CD4-positive, alpha-beta T cell treated with Interferon alpha-2 for 1 hour (primary cell): ENCODE measurements around the gene ZCCHC24.

Experiments used
- DNase-seq, 2 donors: peaks; one replicate each; pipeline ENCODE4 v3.0.0-alpha.2; 2020 to 2022

ZCCHC24 gene

DNA sequence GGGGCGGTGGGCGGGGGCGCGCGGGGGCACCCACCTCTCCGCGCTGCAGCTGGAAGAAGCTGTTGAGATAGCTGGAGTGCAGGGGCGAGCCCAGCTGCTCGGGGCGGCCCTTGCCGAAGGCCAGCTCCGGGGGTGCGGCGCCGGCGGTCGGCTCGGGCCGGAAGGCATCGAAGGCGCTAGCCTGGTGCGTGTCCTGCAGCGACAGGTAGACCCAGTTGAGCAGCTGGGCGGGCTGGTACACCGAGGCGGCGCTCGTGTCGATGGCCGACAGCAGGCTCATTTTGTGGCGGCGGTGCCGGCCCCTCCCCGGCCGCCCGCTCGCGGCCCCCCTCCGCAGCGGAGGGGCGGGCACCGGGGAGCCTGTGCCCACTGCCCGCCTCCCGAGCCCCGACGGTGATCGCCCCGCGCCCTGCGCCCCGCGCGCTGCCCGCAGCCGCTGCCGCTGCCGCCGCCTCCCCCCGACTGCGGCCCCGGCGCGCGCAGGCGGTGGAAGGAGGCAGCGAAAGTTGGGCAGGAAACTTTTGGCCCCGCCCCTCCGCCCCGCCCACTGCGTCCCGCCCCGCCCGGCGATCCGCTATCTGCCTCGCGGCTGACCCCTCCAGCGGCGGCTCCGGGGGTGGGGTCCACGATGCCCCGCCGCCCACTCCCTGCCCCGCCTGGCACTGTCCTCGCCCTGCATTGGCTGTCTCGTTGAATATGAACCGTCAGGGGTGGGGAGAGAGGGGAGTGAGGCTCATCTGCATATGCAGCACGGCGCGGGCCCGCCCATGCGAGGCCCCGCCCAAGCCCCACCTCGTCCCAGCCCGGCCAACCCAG, at the start of gene ZCCHC24:
TSS of gene ZCCHC24 (minus strand) at position 464 of the 816 bp plus-strand sequence. CDS start at position 280, 184 bp downstream.
- peak; percentile 98 for DNase-seq

DNA sequence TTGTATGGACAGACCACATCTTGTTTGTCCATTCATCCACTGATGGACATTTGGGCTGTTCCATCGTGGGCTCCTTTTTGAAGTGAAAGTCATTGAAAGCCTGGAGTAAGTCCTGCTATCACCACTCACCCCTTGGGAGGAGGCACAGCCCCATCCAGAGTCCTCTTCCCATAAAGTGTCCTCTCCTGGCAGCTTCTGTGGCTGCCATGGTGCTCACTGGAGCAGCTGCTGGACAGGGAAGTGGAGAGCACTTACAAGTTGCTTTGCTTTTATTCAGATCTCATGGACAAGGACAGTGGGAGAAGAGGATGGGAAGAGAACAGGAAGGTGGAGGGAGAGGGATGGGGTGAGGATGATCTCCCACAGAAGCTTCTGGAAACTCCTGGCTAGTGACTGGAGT, 48.4 kb upstream of the ZCCHC24 start:
- no peak for DNase-seq

- DNase-seq = no peak
Measured at GRCh38 chr10:79492839-79493238, 47.4 kb upstream of the ZCCHC24 start.

DNA sequence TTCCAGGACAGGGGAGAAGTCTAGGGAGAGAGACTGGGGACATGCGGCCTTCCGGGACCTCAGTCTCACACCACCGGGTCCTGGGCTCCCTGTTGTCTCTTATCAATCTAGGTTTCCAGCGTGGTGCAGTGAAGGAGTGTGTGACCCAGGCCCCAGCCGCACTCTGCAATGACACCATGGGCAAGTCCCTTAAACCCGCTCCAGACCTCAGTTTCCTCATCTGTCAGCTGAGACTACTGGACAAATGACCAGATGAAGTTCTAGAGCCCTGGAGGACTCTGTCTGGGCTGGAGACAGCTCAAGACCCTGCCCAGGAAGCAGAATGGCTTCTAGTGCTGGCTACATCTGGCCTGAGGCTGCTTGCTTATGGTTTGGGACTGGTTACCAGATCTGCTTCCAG, 46.8 kb upstream of the ZCCHC24 start:
- DNase-seq = no peak

GRCh38 chr10:79491143-79491835, 45.9 kb upstream of the ZCCHC24 start:
- no peak for DNase-seq

DNA sequence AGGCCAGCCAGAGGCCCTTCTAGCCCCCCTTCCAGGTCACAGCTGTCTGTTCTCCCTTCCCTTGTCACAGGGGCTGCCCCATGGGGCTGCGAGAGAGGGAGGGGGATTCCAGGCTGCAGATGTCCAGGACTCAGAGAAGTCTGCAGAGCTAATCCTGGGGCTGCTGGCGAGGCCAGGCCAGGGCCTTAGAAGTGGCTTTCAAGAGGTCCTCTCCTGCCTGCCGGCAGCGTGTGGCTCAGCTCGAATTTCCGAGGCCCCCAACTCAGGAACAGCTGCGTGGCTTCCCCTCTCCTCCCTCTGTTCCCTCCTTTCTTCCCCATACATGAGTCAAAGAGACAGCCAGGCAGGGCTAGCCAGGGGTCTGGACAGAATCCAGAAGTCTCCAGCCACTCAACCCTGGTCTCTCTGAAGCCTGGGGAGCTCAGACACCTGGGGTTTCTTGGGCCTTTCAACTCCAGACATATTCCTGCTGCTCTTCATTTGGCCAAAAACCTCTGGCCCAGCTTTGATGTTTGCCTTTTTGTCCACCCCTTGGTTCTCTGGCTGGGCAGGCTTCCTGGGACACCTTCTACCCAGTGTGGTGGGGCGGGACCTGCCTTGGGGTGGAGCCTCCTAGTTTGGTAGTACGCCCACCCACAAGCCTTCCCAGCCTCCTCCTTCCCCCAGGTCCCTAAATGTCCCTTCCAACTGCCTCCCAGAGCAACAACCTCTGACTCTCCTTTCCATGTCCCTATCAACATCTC, 45.1 kb upstream of the ZCCHC24 start:
- DNase-seq = no peak

DNA sequence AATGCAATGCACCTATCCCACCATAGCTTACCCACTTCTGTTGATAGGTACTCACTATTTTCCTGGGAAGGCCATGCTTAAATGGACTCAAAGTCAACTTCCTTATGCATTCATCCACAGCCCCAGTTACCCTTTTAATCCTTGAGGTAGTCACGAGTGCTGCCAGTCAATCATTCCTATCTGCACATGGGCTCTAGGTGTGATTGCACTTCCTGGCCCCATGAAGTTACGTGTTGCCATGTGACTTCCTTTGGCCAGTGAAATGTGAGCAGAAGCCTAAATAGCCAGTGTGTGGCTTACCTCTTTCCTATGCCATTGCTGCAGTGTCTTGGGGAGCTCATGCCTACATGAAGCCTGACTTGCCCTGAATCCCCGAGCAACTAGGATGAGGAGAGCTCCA, 43.4 kb upstream of the ZCCHC24 start:
- no peak for DNase-seq

GRCh38 chr10:79488336-79488735, 42.9 kb upstream of the ZCCHC24 start:
- no peak for DNase-seq

- DNase-seq = peak; percentile 19 to 22
Measured at GRCh38 chr10:79487296-79488194, 42.1 kb upstream of the ZCCHC24 start.

- no peak for DNase-seq
Measured at GRCh38 chr10:79484476-79484875, 39.1 kb upstream of the ZCCHC24 start.

- DNase-seq = no peak
Measured at GRCh38 chr10:79483948-79484347, 38.5 kb upstream of the ZCCHC24 start.

GRCh38 chr10:79483299-79483698, 37.9 kb upstream of the ZCCHC24 start:
- DNase-seq = no peak

DNA sequence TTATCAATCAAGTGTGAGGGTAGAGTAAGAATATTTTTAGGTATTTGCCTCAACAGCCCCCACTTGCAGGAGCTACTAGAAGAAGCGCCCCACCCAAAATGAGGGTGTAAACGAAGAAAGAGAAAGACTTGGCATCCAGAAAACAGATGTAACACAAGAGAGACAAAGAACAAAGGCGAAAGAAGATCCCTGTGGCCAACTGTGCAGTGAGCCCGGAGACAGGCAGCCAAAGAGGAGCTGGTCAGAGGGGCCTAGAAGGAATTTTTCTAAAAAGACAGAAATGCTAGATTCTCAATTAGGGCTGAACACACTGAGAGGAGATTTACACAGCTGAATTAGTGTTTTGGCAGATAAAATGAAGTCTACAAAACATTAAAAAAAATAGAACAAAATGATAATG, 37.3 kb upstream of the ZCCHC24 start:
- no peak for DNase-seq

GRCh38 chr10:79482304-79482703, 36.9 kb upstream of the ZCCHC24 start:
- no peak for DNase-seq

GRCh38 chr10:79479283-79479909, 34.0 kb upstream of the ZCCHC24 start:
- DNase-seq = no peak

DNA sequence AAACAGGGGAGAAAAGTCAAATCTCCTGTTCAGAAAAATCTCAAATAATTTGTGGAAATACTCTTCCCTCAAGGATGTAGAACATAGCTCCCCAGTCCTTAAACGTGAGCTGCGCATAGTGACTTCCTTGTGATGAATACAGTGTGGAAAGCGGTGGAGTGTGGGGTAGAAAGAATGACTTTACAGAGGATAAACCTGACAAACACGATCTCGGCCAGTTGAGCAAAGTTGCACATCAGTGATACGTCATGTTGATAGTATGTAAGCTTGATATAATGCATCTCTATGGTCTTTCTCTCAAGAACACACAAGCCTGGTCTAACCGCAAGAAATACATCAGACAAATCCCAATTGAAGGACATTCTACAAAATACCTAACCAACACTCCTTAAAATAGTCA, 32.0 kb upstream of the ZCCHC24 start:
- DNase-seq = no peak

- no peak for DNase-seq
Measured at GRCh38 chr10:79476645-79477044, 31.2 kb upstream of the ZCCHC24 start.

DNA sequence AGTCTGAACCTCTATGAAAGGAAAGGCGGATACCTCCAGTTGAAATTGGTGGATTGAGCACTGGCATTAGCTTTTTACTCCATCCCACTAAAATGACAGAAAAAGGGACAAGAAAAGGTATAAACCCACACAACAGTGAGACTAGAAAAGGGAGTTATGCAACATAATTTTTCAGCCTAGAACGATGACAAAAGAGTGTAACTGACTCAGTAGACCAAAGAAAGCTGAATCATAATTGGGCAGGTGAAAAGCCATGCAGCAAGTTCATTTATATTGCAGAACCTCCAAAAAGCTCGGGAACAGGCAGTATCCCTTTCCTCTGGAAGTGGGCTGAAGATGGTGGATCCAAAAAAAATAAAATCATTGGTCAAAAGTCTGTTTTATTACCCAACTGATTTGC, 30.5 kb upstream of the ZCCHC24 start:
- no peak for DNase-seq

- DNase-seq = no peak
Measured at GRCh38 chr10:79475119-79475653, 29.8 kb upstream of the ZCCHC24 start.

DNA sequence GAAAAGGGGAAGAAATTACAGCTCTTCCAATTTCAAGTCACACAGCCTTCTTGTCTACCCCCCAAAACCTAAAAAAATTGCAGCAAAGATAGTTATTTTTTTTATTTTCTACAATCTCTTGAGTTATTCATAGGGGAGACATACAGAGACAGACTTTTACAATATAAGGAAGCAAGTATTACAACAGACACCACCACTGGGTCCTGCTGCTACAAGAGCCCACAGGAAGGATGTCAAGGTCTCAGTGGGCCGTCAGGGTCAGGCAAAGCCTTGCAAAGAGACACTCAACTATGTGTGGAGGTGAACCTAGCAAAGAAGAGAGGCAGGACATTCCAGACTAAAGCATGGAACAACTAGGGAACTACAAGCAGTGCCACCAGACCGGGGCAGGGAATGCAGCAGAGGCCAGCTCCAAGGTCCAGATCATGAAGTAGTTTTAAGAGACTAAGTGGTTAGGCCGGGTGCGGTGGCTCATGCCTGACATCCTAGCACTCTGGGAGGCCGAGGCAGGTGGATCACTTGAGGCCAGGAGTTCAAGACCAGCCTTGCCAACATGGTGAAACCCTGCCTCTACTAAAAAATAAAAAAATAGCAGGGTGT, 28.2 kb upstream of the ZCCHC24 start:
- DNase-seq = no peak

DNA sequence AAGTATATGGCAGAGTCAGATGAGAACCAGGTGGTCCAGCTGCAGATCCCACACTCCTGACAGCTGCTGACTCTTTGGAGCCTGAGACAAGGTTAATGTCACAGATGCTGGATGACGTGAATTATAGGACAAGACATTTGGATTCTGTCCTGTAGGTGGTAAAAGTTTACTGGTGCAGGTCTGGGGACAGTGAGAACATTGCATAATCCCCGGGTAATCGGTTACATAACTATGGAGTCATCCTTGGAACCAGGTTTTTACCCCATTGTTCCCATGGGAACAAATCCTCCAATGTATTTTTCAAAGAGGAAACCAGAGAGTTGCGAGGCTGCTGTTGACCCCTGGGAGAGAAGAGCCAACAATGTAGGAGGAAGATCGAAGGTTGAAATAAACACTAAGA, 27.5 kb upstream of the ZCCHC24 start:
- DNase-seq = no peak
